ENCODE measurements around the gene PRXL2C. TPM values are rescaled to one million over a fixed set of nuclear protein-coding genes. Genes with fewer than 3 reads are reported as not detected.

Gene PRXL2C
- total RNA-seq, 3 donors from 2014 or later (not counting 1 experiment from before 2014, with no cell fraction given) = 20.8 to 27.0 (median 22.1) TPM

DNA sequence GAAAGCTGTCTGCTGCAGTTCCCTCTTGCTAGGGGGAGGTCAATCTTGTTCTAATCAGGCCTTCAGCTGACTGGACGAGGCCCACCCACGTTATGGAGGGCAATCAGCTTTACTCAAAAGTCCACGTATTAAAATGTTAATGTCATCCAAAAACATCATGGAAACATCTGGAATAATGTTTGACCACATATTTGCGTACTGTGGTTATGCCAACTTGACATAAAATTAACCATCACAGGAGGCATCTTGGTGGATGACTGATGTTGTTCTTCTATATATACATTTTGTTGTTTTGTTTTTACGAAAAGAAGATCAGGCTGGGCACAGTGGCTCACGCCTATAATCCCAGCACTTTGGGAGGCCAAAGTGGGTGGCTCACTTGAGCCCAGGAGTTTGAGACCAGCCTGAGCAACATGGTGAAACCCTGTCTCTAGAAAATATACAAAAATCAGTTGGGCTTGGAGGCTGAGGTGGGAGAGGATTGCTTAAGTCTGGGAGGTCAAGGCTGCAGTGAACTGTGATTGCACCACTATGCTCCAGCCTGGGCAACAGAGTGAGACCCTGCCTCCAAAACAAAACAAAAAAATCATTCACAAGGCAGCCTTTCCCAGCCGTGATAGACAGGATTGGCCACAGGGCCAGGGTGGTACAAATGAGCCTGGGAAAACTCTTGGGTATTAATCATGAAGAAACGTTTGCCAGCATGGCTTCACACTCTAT, 33.8 kb upstream of the PRXL2C start:
- no peaks in the 10 kb centered on the region for H3K9me3 ChIP-seq (ENCODE audit: control insufficient read depth, insufficient read depth, low read length)
- no peak overlapping the region for H3K4me3 ChIP-seq (ENCODE audit: low read length)
- no peak for ATAC-seq
- H3K27me3 ChIP-seq (ENCODE audit: control insufficient read depth, insufficient read depth, low read length) = no peaks in the 10 kb centered on the region
- Mint-ChIP-seq H3K4me3 (no peak overlapping the region), H3K36me3 (no peaks in the 10 kb centered on the region), H3K27me3 (ENCODE audit: low read depth in 2 of 2) (peaks cover 0 to 6% of the 10 kb centered on the region in 2 donors), H3K9me3 (peaks cover 5 to 6% of the 10 kb centered on the region in 2 donors), H3K4me1 (peaks cover 4 to 16% of the 10 kb centered on the region in 2 donors), H3K27ac (peak overlapping the region in 1 of 2 donors; percentile 14)
- DNase-seq = no peak
- WGBS (ENCODE audit: insufficient coverage) = 93% methylated on average over 7 of the region's 8 CpGs
- H3K4me1 ChIP-seq (ENCODE audit: control insufficient read depth, insufficient read depth, low read length) = peaks cover 10% of the 10 kb centered on the region
- no peak for TF ChIP-seq CTCF (IDR thresholded peaks at IDR 0.05)
- no peak overlapping the region for H3K27ac ChIP-seq (ENCODE audit: low read length)
- no peaks in the 10 kb centered on the region for H3K36me3 ChIP-seq (ENCODE audit: control insufficient read depth, insufficient read depth, low read length)
- intact Hi-C loops (cut with micrococcal nuclease) = no loop called here

DNA sequence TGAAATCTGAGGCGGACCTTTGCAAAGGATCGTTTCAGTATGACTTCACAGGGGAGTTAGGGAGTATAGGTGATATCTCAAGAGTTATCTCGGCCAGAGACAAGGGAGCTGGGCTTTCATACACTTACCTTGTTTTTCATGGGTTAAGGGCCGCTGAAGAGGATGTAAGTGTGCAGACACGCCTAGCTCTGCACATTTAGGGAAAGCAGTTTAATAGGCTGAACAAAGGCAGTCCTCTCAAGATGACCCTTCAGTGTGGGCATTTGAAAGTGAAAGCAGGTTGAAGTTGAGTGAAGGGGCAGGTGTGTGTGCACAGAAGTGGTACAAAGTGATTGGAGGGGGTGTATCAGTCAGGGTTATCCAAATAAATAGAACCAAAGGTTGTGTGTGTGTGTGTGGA, 33.1 kb upstream of the PRXL2C start:
- ATAC-seq (no peak), DNase-seq (no peak)
- peaks cover 4 to 16% of the 10 kb centered on the region in 2 donors for H3K4me1 Mint-ChIP-seq
- Histone ChIP-seq H3K4me3 (ENCODE audit: low read length) (no peak overlapping the region), H3K27ac (ENCODE audit: low read length) (no peak overlapping the region), H3K4me1 (ENCODE audit: control insufficient read depth, insufficient read depth, low read length) (peaks cover 10% of the 10 kb centered on the region), H3K27me3 (ENCODE audit: control insufficient read depth, insufficient read depth, low read length) (no peaks in the 10 kb centered on the region), H3K36me3 (ENCODE audit: control insufficient read depth, insufficient read depth, low read length) (no peaks in the 10 kb centered on the region), H3K9me3 (ENCODE audit: control insufficient read depth, insufficient read depth, low read length) (no peaks in the 10 kb centered on the region)
- TF ChIP-seq CTCF (IDR thresholded peaks at IDR 0.05) = no peak
- intact Hi-C loops (cut with micrococcal nuclease) = no loop called here
- peak overlapping the region; percentile 14 for H3K4me3 Mint-ChIP-seq
- H3K9me3 Mint-ChIP-seq = peaks cover 5 to 6% of the 10 kb centered on the region in 2 donors
- H3K27me3 Mint-ChIP-seq (ENCODE audit: low read depth in 2 of 2) = peaks cover 0 to 6% of the 10 kb centered on the region in 2 donors
- H3K27ac Mint-ChIP-seq = peak overlapping the region in 1 of 2 donors; percentile 14
- 95% methylated on average over 5 of the region's 5 CpGs for WGBS (ENCODE audit: insufficient coverage)
- no peaks in the 10 kb centered on the region for H3K36me3 Mint-ChIP-seq

- Mint-ChIP-seq H3K4me3 (peak overlapping the region; percentile 92), H3K9me3 (peaks cover 5 to 6% of the 10 kb centered on the region in 2 donors), H3K27me3 (ENCODE audit: low read depth in 2 of 2) (peaks cover 0 to 6% of the 10 kb centered on the region in 2 donors), H3K36me3 (no peaks in the 10 kb centered on the region), H3K27ac (peak overlapping the region; percentile 76 to 87), H3K4me1 (peaks cover 4 to 16% of the 10 kb centered on the region in 2 donors)
- H3K27ac ChIP-seq (ENCODE audit: low read length) = peak overlapping the region; percentile 76
- no peaks in the 10 kb centered on the region for H3K27me3 ChIP-seq (ENCODE audit: control insufficient read depth, insufficient read depth, low read length)
- DNase-seq = peak; percentile 70 to 86
- 6% methylated on average over 62 of the region's 62 CpGs for WGBS (ENCODE audit: insufficient coverage)
- ATAC-seq = peak; percentile 96 to 98 (median 96)
- H3K4me3 ChIP-seq (ENCODE audit: low read length) = peak overlapping the region; percentile 67
- TF ChIP-seq CTCF (IDR thresholded peaks at IDR 0.05) = peak; percentile 37
- intact Hi-C loops (cut with micrococcal nuclease) = no loop called here
- peaks cover 10% of the 10 kb centered on the region for H3K4me1 ChIP-seq (ENCODE audit: control insufficient read depth, insufficient read depth, low read length)
- no peaks in the 10 kb centered on the region for H3K36me3 ChIP-seq (ENCODE audit: control insufficient read depth, insufficient read depth, low read length)
- no peaks in the 10 kb centered on the region for H3K9me3 ChIP-seq (ENCODE audit: control insufficient read depth, insufficient read depth, low read length)
Measured at GRCh38 chr9:96686638-96687335, 31.7 kb upstream of the PRXL2C start.

Data from natural killer cell (primary cell).